B cell (primary cell): ENCODE results near the gene ACTMAP.

ENCODE experiments used
- CTCF ChIP-seq: fragments of 200-600 bp; IDR thresholded peaks from one replicate; pipeline ENCODE4 v1.8.0; 2022; ENCODE audit warnings: antibody characterized with exemption, mild to moderate bottlenecking
- EZH2 ChIP-seq: IDR thresholded peaks from 2 replicates; pipeline ENCODE4 v1.6.1; 2012; ENCODE audit warnings: borderline replicate concordance, low read depth, mild to moderate bottlenecking, moderate library complexity, low read length; ENCODE audit not compliant: insufficient read depth, poor library complexity, severe bottlenecking

DNA sequence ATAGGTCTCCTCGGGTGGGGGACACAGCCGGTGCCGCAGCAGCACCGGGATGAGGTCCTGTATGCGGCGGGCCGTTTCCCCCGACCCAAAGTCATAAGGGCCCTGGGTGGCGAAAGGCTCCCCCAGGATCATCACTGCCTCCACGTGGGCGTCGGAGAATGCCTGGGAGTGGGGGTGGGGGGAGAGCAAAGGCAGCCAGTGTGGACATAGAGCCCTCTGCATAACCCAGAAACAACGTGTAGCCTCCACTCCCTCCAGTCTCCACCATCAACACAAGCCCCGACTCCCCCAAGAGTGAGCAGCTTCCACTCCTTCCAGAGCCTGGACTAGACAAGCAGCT, 58.1 kb downstream of the ACTMAP start:
- no peak for TF ChIP-seq CTCF
- no peak for TF ChIP-seq EZH2
